Esophagus muscularis mucosa (tissue), 4 donors: Measurements from ENCODE around the gene COMMD9.

ENCODE experiments used
- CTCF ChIP-seq, 3 experiments: fragments of 200-600 bp in 2 of 3; fragments of 450-650 bp in 1 of 3; sonication (generic) in 2 of 3; IDR thresholded peaks; one replicate each; pipeline ENCODE4 v1.5.1; 2017 to 2019; ENCODE audit warnings: antibody characterized with exemption in 3 of 3, mild to moderate bottlenecking in 2 of 3, moderate library complexity in 1 of 3
- EP300 ChIP-seq: sonication (generic); formaldehyde crosslinking; IDR thresholded peaks from one replicate; pipeline ENCODE4 v1.6.1; 2017; ENCODE audit warnings: antibody characterized with exemption
- POLR2A ChIP-seq: fragments of 450-650 bp; IDR thresholded peaks from one replicate; pipeline ENCODE4 v1.6.1; 2017; ENCODE audit warnings: antibody characterized with exemption, moderate library complexity, mild to moderate bottlenecking, low read depth
- POLR2AphosphoS5 ChIP-seq, 2 donors: sonication (generic); formaldehyde crosslinking; IDR thresholded peaks; one replicate each; pipeline ENCODE4 v1.6.1; 2017; ENCODE audit warnings: antibody characterized with exemption in 2 of 2

- no peak for TF ChIP-seq CTCF (IDR thresholded peaks at IDR 0.05)
- TF ChIP-seq POLR2A = no peak
- no peak for TF ChIP-seq POLR2AphosphoS5 (IDR thresholded peaks at IDR 0.05)
- TF ChIP-seq EP300 = no peak
Observed at GRCh38 chr11:36233204-36233603, 56.0 kb downstream of the COMMD9 start.
